KOPT-K1 (cell line): ENCODE results near the gene PPT1.
A peak's percentile ranks its signal among the peaks of the same experiment; 100 is the strongest.
"Not testable (repeated sequence)": the region's sequence is repeated elsewhere in the genome, so short reads cannot be mapped to it uniquely, and the experiment has no call there.

ENCODE experiments used
- H3K27ac ChIP-seq: fragments of 200-600 bp; sonication (generic); 2 replicates; pipeline ENCODE4 v1.5.1; 2016; ENCODE audit warnings: antibody characterized with exemption, mild to moderate bottlenecking, low read depth, low read length; ENCODE audit not compliant: poor library complexity, severe bottlenecking
- H3K36me3 ChIP-seq: fragments of 200-600 bp; sonication (generic); 2 replicates; pipeline ENCODE4 v1.5.1; 2017; ENCODE audit warnings: antibody characterized with exemption, mild to moderate bottlenecking, low read length, moderate library complexity; ENCODE audit not compliant: insufficient read depth
- H3K9me3 ChIP-seq: fragments of 200-600 bp; sonication (generic); 2 replicates; pipeline ENCODE4 v1.5.1; 2017; ENCODE audit warnings: antibody characterized with exemption, low read length, mild to moderate bottlenecking; ENCODE audit not compliant: insufficient read depth, poor library complexity, severe bottlenecking

Gene PPT1

GRCh38 chr1:40049725-40050124 is 47.3 kb downstream of the PPT1 start:
- Histone ChIP-seq H3K36me3 (peaks cover 62% of the 10 kb centered on the region), H3K9me3 (no peaks in the 10 kb centered on the region), H3K27ac (no peak overlapping the region)

- peaks cover 53% of the 10 kb centered on the region for H3K36me3 ChIP-seq
- no peaks in the 10 kb centered on the region for H3K9me3 ChIP-seq
- H3K27ac ChIP-seq, result no peak overlapping the region
Measured at GRCh38 chr1:40047769-40048168, 49.3 kb downstream of the PPT1 start.

GRCh38 chr1:40047276-40047675 is 49.8 kb downstream of the PPT1 start:
- peaks cover 56% of the 10 kb centered on the region for H3K36me3 ChIP-seq
- H3K9me3 ChIP-seq, result no peaks in the 10 kb centered on the region
- H3K27ac ChIP-seq, result no peak overlapping the region

- H3K27ac ChIP-seq, result no peak overlapping the region
- H3K36me3 ChIP-seq, result peaks cover 50% of the 10 kb centered on the region
- no peaks in the 10 kb centered on the region for H3K9me3 ChIP-seq
Measured at GRCh38 chr1:40045766-40046165, 51.3 kb downstream of the PPT1 start.

DNA sequence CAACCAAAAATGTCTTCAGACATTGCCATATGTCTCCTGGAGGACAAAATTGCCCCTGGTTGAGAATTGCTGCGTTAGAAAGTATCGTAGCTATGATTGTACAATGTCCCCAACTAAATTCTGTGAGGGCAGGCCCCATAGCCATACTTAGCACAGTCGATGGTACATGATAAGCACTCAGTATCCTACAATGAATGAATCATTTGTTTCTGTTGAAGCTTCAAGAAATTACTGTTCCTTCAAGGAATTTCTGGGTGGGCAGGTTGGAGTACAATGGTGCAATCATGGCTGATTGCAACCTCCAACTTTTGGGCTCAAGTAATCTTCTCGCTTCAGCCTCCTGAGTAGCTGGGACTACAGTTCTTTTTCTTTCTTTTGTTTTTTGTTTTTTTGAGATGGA is 51.9 kb downstream of the PPT1 start:
- peaks cover 48% of the 10 kb centered on the region for H3K36me3 ChIP-seq
- H3K9me3 ChIP-seq, result no peaks in the 10 kb centered on the region
- no peak overlapping the region for H3K27ac ChIP-seq

DNA sequence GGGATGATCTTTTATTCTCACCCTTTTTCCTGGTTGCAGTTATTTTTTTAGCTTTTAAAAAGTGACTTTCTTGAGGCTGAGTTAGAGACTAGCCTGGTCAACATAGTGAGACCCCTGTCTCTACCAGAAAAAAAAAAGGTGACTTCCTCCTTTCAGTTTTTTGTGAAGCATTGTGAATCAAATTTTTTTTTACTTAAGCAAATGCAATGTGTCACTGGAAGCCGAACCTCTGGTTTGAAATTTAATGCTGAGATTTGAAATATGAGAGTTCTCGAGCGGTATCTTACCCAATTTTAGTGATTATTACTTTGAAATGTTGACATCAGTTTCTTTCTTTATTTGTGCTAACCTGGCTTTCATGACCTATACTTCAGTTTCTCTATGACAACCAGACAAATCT is 52.9 kb downstream of the PPT1 start:
- Histone ChIP-seq H3K9me3 (no peaks in the 10 kb centered on the region), H3K36me3 (peaks cover 37% of the 10 kb centered on the region), H3K27ac (no peak overlapping the region)

GRCh38 chr1:40042341-40042740 is 54.7 kb downstream of the PPT1 start:
- Histone ChIP-seq H3K9me3 (no peaks in the 10 kb centered on the region), H3K27ac (no peak overlapping the region), H3K36me3 (peaks cover 26% of the 10 kb centered on the region)

GRCh38 chr1:40041466-40041838 is 55.6 kb downstream of the PPT1 start:
- peaks cover 18% of the 10 kb centered on the region for H3K36me3 ChIP-seq
- H3K9me3 ChIP-seq, result no peaks in the 10 kb centered on the region
- peak overlapping the region; percentile 90 for H3K27ac ChIP-seq

DNA sequence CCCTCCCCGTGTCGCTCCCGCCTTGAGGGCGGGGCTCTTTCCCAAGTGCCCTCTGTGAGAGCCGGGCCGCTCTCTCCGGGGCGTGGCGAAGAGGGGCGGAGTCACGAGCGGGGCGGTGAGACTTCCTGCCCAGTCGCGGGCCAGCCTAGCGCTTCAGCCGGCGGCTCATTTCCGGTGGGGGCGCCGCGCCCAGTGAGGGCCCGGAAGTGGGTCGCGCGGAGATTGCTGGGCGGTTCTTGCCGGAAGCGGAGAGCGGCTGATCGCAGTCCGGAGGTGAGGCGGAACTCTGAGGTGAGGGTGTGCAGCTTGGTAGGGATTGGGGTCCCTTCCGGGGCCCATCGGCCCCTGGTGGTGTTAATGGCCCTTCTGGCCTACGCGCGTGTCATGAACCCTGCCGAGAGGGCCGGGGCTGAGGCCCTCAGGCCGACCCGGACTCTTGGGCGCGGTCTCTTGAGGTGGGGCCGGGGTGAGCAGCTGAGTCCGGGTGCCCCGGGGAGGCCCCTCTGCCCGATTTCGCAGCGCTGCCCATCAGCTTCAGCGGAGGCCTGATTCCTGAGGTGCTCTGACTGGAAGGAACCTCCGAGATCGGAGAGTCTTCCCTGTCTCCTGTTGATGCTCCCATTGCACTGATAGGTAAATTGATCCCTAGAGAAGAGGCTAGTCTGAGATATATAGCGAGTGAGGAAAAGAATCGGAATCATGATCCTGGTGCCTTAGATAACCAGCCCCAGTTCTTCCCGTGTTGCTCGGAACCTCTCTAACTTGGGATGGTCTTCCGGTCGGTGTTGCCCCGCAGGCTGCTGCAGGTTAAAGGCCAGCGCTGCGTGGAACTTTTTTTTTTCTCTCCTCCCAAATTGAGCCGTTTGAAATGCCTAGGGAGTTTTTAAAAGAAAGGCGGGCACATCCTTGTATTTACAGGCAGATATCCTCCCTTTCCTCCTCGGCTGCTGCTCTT is 56.3 kb downstream of the PPT1 start, which contains the start of gene CAP1:
TSS of gene CAP1 (plus strand) at position 219 of the 955 bp plus-strand sequence. CDS start 18,618 bp downstream, outside the sequence.
- peaks cover 12% of the 10 kb centered on the region for H3K36me3 ChIP-seq

GRCh38 chr1:40039757-40040510 is 57.1 kb downstream of the PPT1 start:
- H3K9me3 ChIP-seq, result no peaks in the 10 kb centered on the region
- H3K36me3 ChIP-seq, result peaks cover 6% of the 10 kb centered on the region
- peak overlapping the region; percentile 90 for H3K27ac ChIP-seq

More for the DNA sequence above, 56.3 kb downstream of the PPT1 start, which contains the start of gene CAP1:
- Histone ChIP-seq H3K9me3 (no peaks in the 10 kb centered on the region), H3K27ac (peak within 1 kb of the TSS; percentile 90)

DNA sequence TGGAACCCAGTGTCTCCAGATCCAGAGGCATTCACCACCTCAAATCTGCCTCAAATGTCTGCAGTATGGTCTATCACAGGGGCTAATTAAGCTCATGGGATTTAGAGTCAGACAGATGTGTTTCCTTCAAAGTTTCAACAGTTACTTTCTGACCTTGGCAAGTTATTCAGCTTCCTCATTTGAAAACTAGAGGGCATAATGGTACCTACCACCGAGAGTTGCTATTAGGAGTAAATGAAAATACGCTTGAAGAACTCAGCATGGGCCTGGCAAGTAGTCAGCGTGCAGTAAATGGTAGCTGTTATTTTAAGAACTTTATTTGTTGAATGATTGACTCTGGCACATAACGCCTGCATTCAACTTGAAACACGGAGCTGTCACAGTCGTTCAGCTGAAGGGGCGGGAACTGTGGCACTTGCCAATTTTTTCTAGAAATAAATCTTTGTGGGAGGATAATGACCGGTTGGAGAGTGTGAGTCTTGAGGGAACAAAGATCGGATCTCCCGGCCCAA is 57.8 kb downstream of the PPT1 start:
- peaks cover 5% of the 10 kb centered on the region; the same call in 1 of the 2 replicates for H3K36me3 ChIP-seq
- H3K9me3 ChIP-seq, result no peaks in the 10 kb centered on the region
- H3K27ac ChIP-seq, result peak overlapping the region; percentile 90

DNA sequence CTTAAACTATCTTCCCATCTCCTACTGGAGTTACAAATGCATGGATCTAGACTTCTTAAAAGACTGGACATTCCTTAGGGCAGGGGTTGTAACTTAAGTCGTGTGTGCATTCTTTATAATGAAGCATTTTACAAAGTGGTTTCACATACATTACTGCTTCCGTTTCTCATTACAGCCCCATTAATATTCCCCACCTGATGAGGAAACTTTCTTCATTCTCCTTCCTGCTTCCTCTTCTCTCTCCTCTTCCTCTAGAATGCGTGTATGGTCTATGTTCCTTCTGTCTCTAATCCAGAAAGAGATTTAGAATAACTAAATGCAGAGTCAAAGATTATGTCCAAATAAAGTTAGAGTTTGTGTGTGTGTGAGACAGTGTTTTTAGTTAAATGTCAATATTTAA is 58.4 kb downstream of the PPT1 start:
- H3K9me3 ChIP-seq, result no peaks in the 10 kb centered on the region
- H3K36me3 ChIP-seq, result peaks cover 5% of the 10 kb centered on the region; the same call in 1 of the 2 replicates
- H3K27ac ChIP-seq, result peak overlapping the region; percentile 90

DNA sequence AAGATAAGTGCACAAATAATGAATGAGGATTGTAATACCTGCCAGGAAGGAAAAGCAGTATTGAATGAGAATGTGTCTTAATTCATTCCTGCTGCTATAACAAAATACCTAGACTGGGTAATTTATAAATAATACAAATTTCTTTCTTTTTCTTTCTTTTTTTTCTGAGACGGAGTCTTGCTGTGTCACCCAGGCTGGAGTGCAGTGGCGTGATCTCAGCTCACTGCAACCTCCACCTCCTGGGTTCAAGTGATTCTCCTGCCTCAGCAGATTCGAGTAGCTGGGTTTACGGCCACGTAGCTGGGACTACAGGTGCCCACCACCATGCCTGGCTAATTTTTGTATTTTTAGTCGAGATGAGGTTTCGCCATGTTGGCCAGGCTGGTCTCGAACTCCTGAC is 59.8 kb downstream of the PPT1 start:
- not testable (repeated sequence) for H3K27ac ChIP-seq, H3K36me3 ChIP-seq, H3K9me3 ChIP-seq

GRCh38 chr1:40036574-40036973 is 60.5 kb downstream of the PPT1 start:
- Histone ChIP-seq H3K9me3 (no peaks in the 10 kb centered on the region), H3K27ac (no peak overlapping the region), H3K36me3 (no peaks in the 10 kb centered on the region)

DNA sequence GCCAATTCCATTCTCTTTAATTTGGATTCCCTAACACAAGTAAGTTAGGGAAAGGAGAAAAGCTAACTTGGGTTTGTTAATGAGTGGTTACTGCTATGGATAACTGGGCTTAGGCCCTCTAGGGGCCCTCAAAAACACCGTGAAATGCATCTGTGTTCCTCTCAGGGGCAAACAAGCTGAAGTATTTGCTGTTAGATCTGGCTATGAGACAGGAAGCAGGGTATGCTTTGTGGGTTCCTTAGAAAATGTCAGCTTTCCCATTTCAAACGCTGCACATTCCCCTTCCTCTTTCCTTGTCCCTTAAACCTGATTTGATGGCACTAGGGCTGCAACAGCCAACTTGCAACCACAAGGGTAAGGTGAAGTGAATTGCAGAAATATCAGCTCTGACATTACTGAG is 62.2 kb downstream of the PPT1 start:
- Histone ChIP-seq H3K9me3 (no peaks in the 10 kb centered on the region), H3K27ac (peak overlapping the region; percentile 68), H3K36me3 (no peaks in the 10 kb centered on the region)
